Fibroblast of skin of left biceps (primary cell): ENCODE data around the gene MOB2.

Source experiments
- DNase-seq, 2 experiments: peaks; one replicate each; pipeline ENCODE4 v3.0.0-alpha.2; 2013; ENCODE audit warnings: low read depth in 2 of 2

Gene MOB2

GRCh38 chr11:1471736-1472135 is 14.8 kb downstream of the MOB2 start:
- DNase-seq, result no peak

DNA sequence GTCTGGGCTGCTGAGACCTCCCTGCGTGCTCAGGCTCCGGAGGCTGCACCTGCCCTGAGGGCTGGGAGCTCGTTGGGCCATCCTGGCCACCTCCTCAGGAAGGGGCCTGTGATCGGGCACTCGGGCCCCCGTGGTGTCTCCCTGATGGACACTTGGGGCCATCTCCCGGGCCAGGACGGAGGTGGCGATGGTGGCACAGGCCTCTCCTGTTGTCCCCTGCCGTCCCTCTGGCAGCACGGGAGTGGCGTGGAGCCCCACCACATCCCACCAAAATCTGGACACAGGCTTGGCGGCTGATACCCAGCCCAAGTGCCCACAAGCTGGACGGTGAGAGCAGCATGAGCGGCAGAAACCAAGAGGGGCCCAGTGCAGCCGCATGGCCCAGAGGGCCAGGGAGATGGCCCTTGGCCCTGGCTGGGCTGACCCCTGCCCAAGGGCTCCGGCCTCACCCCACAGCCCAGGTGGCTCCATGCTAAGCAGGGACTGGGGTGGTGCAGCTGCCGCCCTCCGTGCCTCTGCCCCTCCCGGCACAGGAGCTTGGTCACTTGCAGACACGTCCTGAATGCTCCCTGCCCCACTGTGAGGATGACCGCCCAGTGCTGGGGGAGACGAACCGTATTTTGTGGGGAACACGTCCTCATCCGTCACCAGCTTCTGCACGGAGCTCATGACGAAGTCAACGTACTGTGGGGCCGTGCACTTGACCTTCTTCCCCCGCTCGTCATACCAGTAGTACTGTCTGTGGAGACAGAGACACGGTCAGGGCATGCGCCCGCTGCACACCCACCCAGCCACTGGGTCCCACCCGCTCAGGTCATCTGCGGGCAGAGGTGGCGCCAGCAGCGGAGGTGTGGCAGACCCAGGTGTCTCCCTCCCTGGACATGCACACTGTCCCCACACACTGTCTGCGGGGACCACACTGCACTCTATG is 15.6 kb downstream of the MOB2 start:
- DNase-seq, result no peak

GRCh38 chr11:1469911-1470680 is 16.5 kb downstream of the MOB2 start:
- no peak for DNase-seq

DNA sequence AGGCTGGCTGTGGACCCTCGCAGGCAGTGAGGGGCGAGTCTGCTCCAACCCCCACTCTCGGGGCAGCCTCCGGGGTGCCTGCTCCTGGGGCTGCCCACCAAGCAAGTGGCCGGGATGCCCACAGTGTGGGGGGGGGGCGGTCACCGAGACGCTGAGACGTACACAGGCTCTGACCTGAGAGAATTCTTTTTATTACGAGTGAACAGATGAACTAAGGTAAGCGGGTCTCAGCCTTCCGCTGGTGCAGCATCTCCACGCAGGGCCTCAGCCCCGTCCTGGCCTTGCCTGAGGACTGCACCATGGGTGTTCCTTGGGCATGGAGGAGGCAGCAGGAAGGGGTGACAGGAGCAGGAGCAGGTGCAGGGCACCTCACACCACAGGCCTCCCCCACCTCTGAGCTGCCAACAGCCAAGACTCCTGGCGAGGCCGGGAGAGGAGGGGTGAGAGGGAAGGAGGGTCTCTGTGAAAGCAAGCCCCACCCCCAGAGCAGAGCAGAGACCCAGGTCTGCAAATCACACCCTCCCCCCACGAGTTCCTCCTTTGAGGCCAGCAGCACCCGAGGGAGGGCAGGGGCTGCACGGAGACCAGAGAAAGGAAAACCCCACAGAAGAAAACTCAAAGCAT is 17.2 kb downstream of the MOB2 start:
- no peak for DNase-seq

GRCh38 chr11:1468473-1469066 is 18.0 kb downstream of the MOB2 start:
- DNase-seq, result no peak

DNA sequence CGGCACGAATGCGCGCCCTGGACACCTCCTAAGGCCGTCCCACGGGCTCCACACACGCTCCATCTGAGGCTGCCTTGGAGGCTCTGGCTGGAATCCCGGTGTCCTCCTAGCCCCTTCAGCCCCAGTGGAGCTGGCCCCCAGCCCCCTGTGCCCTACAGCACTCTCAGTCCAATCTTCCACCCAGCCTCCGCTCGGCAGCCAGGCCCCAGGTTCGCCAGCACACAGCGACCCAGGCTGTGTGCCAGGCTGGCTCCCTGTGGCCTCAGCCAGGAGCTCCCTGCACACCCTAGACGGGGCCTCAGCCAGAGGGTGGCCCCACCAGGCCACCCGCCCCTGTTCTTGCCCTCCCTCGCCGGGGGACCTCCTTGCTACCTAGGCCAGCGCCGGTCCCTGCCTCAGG is 18.6 kb downstream of the MOB2 start:
- no peak for DNase-seq

- no peak for DNase-seq
Measured at GRCh38 chr11:1467270-1467669, 19.3 kb downstream of the MOB2 start.

DNA sequence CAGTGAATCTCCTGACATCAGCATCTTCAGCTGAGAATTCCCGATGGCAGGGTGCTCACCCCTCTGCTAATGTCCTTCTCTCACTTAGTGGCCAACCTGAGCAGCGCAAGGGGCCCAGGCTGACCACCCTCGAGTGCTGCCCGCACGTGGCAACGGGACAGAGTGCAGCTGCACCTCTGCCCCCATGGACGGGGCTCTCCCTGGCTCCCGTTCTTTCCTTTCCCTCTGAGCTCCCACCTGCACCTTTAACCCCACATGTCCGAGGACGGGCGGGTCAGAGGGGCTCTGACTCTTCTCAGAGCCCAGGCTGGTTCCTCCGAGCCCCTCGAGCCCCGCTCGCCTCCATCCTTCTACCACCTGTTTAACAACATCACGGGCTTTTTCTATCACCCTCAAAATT is 19.8 kb downstream of the MOB2 start:
- DNase-seq, result no peak

GRCh38 chr11:1463056-1463455 is 23.5 kb downstream of the MOB2 start:
- DNase-seq, result no peak

- DNase-seq, result no peak
Measured at GRCh38 chr11:1462698-1462975, 23.9 kb downstream of the MOB2 start.

DNA sequence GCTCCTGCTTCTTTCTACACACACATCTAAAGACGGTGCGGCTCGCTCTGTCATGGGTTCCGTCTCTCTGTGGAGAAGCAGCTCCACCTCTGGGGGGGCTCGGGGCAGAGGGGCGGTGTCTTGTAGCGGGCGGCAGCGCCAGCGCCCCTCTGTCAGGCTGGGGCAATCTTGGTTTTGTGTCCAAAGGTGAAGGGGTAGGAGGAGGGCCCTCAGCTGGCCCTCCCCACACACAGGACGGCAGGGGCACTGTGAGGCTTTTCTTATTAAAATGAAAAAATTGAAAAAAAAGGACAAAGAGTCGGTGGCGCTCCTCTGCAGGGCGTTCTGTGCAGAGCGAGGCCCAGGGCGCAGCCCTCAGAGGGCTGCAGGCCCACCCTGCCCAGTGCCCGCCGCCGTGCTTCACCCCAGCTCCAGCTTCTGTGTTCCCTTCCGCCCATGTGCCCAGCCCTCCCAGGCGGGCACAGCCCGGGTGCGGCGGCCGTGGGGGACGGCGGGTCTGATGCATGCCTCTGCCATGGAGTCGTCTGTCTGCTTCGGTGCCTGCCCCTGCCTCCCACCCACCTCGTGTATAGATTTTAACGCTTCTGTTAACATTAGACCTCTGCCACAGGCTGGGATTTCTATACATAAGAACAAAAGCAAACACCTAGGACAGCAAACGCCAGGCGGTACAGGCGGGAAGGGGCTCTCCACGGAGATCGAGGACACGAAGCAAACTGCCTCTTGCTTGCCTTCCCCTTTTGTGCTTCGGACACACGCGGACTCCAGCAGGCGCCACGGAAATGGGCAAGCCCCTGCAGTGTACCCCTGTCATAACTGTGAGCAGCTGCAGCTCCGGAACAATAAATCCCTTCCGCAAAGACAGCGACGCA is 24.5 kb downstream of the MOB2 start:
- no peak for DNase-seq

DNA sequence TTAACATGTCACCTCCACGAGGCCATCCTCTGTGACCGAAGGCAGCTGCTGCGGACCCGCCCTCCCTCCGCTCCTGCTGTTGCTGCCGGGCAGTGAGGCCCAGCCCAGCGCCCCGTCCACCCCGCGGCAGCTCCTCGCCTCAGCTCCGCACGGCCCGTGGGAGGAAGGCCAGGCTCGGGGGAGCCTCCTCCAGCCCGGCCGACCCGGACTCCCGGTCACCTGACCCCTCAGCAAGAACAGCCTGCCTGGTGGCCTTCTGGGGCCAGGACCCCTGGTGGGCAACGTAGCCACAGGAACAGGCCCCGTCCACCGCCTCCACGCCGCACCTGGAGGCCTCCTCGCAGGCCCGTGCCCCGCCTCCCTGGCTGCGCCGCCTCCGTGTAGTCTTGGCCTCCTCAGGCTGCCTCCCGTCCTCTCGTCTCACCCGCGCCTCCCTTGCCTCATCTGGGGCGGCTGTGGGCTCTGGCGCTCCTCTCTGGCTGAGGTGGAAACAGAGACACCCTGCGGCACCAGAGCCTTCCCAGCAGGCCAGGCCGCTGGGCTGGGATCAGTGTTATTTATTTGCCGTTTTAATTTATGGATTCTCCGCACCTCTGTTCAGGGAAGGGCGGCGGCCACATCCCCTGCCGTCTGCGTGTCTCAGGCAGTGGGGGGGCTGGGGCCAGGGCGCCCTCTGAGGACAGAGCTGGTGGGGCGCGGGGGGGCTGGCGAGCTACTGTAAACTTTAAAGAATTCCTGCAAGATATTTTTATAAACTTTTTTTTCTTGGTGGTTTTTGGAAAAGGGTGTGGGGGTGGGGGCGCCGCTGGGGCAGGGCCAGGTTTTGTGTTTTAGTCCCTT is 25.4 kb downstream of the MOB2 start:
- DNase-seq, result no peak

DNA sequence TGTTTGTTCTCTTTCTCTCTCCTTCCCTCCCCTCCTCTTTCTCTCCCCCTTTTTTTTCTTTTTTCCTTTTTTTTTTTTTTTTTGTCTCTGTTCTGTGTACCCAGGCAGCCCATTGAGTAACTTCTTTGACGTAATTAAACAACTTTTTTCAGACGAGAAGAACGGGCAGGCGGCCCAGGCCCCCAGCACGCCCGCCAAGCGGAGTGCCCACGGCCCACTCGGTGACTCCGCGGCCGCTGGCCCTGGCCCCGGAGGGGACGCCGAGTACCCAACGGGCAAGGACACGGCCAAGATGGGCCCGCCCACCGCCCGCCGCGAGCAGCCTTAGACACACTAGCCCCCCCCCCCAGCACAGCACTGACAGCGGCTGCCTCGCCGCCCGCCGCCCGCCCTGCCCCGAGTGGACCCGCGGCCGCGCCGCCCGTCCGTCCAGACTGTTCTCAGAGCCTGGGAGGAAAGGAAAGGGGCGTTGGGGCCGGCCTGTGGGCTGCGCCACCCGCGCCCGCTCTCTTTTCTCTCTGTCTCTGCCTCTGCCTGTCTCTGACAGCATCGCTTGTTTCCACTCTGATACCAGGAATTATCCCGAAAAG is 26.1 kb downstream of the MOB2 start:
- no peak for DNase-seq

DNA sequence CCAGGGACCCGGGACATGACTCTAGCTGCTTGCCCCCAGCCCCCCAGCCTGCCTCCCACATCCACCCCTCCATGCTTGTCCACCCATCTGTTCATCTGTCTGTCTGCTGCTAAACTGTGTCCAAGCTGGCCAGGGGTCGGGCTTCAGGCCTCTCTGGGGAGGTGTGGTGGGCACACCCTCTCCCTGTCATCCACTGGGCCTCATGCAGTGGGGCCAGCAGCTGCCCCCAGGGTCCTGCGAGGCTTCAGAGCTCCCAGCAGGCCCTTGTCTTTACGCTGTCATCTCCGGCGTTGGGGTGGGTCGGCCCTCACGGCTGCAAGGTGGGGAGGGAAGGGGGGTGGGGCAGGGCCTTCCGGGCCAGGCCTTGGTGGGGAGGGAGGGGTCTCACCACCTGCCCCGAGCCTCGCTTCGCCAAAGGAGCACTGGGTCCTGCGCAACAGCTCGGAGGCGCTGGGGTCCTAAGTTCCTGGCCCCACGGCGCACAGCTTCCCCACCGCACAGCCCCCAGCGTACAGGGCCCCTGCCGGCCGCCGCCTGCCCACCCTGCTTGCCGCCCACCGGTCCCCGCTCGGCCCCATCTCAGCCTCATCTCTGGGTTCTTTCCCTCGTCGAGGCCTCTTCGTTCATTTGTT is 26.7 kb downstream of the MOB2 start:
- DNase-seq, result no peak

DNA sequence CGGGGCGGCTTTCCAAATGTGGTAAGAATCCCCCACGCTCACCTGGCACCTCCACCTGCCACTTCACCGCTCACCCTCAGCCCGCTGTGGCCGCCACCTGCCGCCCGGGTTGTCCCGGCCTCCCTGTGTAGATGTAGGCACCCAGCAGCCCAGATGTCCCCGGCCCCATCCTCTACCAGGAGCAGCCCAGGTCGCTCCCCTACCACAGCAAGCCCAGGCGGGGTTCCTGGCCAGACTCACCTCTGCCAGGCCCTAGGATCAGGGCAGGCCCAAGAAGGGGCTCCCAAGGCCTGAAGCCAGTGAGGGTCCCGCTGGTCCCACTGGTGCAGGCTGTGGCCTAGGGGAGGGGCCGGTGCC is 27.4 kb downstream of the MOB2 start:
- DNase-seq, result no peak

GRCh38 chr11:1458340-1459218 is 28.0 kb downstream of the MOB2 start:
- no peak for DNase-seq

DNA sequence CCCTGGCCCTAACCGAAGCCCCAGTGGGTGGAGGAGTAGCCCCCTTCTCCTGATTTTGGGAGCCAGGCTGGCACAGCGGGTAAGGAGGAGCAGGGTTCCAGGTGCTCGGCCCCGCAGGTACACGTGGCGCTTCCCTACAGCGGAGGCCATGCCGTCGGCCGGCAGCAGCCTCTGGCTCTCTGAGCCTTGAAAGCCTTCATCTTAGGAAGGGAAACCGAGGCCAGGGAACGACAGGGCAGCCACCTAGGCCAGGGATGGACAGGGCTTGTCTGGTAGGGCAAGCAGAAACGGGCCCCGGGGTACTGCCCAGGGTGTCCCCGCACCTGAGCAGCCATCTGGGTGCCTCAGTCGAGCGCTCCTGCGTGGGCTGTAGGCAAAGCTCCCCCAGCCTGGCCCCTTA is 28.7 kb downstream of the MOB2 start:
- DNase-seq, result no peak

- no peak for DNase-seq
Measured at GRCh38 chr11:1457326-1457680, 29.3 kb downstream of the MOB2 start.
